AG04450 (cell line): Measurements from ENCODE around the gene NOTUM. TPM values are rescaled to one million over a fixed set of nuclear protein-coding genes. Genes with fewer than 3 reads are reported as not detected.

Source experiments
- CTCF ChIA-PET: fragments of 300-600, 350-600 bp; formaldehyde crosslinking; extraction: SDS; loops from one replicate; lab custom pipeline; 2022; ENCODE audit warnings: antibody characterized with exemption, inconsistent platforms; lab: Charles Lee
- POLR2A ChIA-PET: fragments of 350-600 bp; formaldehyde crosslinking; extraction: SDS; loops from one replicate; lab custom pipeline; 2021; ENCODE audit warnings: antibody characterized with exemption, inconsistent platforms; lab: Yijun Ruan, JAX
- DNase-seq: peaks from one replicate; pipeline ENCODE4 v3.0.0-alpha.2; 2011; ENCODE audit warnings: low read depth, low spot score
- H3K27ac ChIP-seq: one replicate; pipeline ENCODE4 v1.5.1; 2012; ENCODE audit warnings: low read depth, low read length, control low read depth
- H3K27me3 ChIP-seq: one replicate; pipeline ENCODE4 v1.6.0; 2012; ENCODE audit warnings: low read length; ENCODE audit not compliant: control insufficient read depth, insufficient read depth
- H3K4me3 ChIP-seq: 2 replicates; pipeline ENCODE4 v1.5.1; 2011; ENCODE audit warnings: mild to moderate bottlenecking, low read depth, low read length, control low read depth
- H3K9me3 ChIP-seq: 2 replicates; pipeline ENCODE4 v1.5.1; 2012; ENCODE audit warnings: low read length; ENCODE audit not compliant: control insufficient read depth, insufficient read depth
- CTCF ChIP-seq: IDR thresholded peaks from 2 replicates; pipeline ENCODE4 v1.5.1; 2011; ENCODE audit warnings: low read depth, low read length, control low read depth, inconsistent platforms
- polyA plus RNA-seq: library from polyadenylated mRNA; depleted of rRNA; stranded (reverse); fragments of >200 nt; gene quantifications from 2 replicates; pipeline ENCODE4 v1.2.3, GENCODE V29; 2011

The NOTUM gene
- polyA plus RNA-seq, 1 experiment: not detected

- ChIA-PET CTCF (no interaction called here), POLR2A (interaction anchor here (0.7 kb wide), 1 partner anchor 10 kb away, joined by 5 read pairs; no protein-coding TSS in a partner anchor)
- no peak for TF ChIP-seq CTCF
- DNase-seq: no peak
- H3K27me3 ChIP-seq: no peaks in the 10 kb centered on the region
- no peak overlapping the region for H3K4me3 ChIP-seq
- peaks cover 23% of the 10 kb centered on the region for H3K9me3 ChIP-seq
- H3K27ac ChIP-seq: no peak overlapping the region
Measured at GRCh38 chr17:81993729-81994592, 33.0 kb upstream of the NOTUM start.

- CTCF ChIA-PET: no interaction called here
- H3K27ac ChIP-seq: peak overlapping the region; percentile 11
- H3K4me3 ChIP-seq: no peak overlapping the region
- POLR2A ChIA-PET: no interaction called here
- TF ChIP-seq CTCF: no peak
- no peaks in the 10 kb centered on the region for H3K27me3 ChIP-seq
- H3K9me3 ChIP-seq: peaks cover 23% of the 10 kb centered on the region
- DNase-seq: no peak
Measured at GRCh38 chr17:81992306-81993102, 31.5 kb upstream of the NOTUM start.

- Histone ChIP-seq H3K4me3 (no peak overlapping the region), H3K27ac (no peak overlapping the region), H3K9me3 (peaks cover 20% of the 10 kb centered on the region), H3K27me3 (no peaks in the 10 kb centered on the region)
- no peak for DNase-seq
- POLR2A ChIA-PET: no interaction called here
- no peak for TF ChIP-seq CTCF
- CTCF ChIA-PET: no interaction called here
Measured at GRCh38 chr17:81991684-81992305, 30.8 kb upstream of the NOTUM start.

GRCh38 chr17:81990836-81991683 is 30.1 kb upstream of the NOTUM start:
- H3K27ac ChIP-seq: no peak overlapping the region
- ChIA-PET CTCF (no interaction called here), POLR2A (interaction anchor here (0.7 kb wide), 1 partner anchor 24 kb away, joined by 3 read pairs; no protein-coding TSS in a partner anchor)
- H3K9me3 ChIP-seq: peaks cover 16% of the 10 kb centered on the region
- no peak for TF ChIP-seq CTCF
- no peak for DNase-seq
- no peak overlapping the region for H3K4me3 ChIP-seq
- no peaks in the 10 kb centered on the region for H3K27me3 ChIP-seq
